MCF 10A (cell line): ENCODE measurements around the gene IL4R. TPM values are rescaled to one million over a fixed set of nuclear protein-coding genes. Genes with fewer than 3 reads are reported as not detected.

ENCODE experiments used
- BruUV-seq: library from RNA; stranded (reverse); fragments of 400-500 nt; replicated peaks from 2 replicates; lab custom pipeline; 2021; lab: Mats Ljungman, UMichigan
- CTCF ChIA-PET: fragments of 300-600 bp; sonication (Branson Sonifier 250); formaldehyde crosslinking; extraction: SDS; loops from one replicate; lab custom pipeline; 2021; ENCODE audit warnings: antibody characterized with exemption, inconsistent platforms; lab: Yijun Ruan, JAX
- POLR2A ChIA-PET: fragments of 300-600, 350-650 bp; sonication (Branson Sonifier 250); formaldehyde crosslinking; extraction: SDS; loops from one replicate; lab custom pipeline; 2020; ENCODE audit warnings: antibody characterized with exemption, inconsistent platforms; lab: Yijun Ruan, JAX
- DNase-seq: peaks from one replicate; pipeline ENCODE4 v3.0.0-alpha.2; 2018; ENCODE audit not compliant: unreplicated experiment
- H3K27ac Mint-ChIP-seq: one replicate; pipeline ENCODE4 v1.8.0; 2022; ENCODE audit warnings: mild to moderate bottlenecking, low read depth, mixed read lengths; ENCODE audit not compliant: unreplicated experiment
- H3K27me3 Mint-ChIP-seq: one replicate; pipeline ENCODE4 v1.8.0; 2022; ENCODE audit warnings: mixed read lengths; ENCODE audit not compliant: insufficient read depth, unreplicated experiment
- H3K36me3 Mint-ChIP-seq: one replicate; pipeline ENCODE4 v1.8.0; 2022; ENCODE audit warnings: mild to moderate bottlenecking, moderate library complexity, mixed read lengths; ENCODE audit not compliant: insufficient read depth, unreplicated experiment
- H3K4me1 Mint-ChIP-seq: one replicate; pipeline ENCODE4 v1.8.0; 2022; ENCODE audit warnings: mixed read lengths; ENCODE audit not compliant: insufficient read depth, unreplicated experiment
- H3K4me3 Mint-ChIP-seq: one replicate; pipeline ENCODE4 v1.8.0; 2022; ENCODE audit warnings: mild to moderate bottlenecking, moderate library complexity, mixed read lengths; ENCODE audit not compliant: unreplicated experiment
- H3K9me3 Mint-ChIP-seq: one replicate; pipeline ENCODE4 v1.8.0; 2022; ENCODE audit warnings: mixed read lengths; ENCODE audit not compliant: unreplicated experiment
- intact Hi-C: fragments of 100-400 bp; cut with micrococcal nuclease; formaldehyde crosslinking; loops from 2 replicates; pipeline ENCODE4 v1.14.1; 2022
- total RNA-seq: library from RNA; stranded (reverse); gene quantifications from 2 replicates; pipeline ENCODE4 v1.2.3, GENCODE V29; 2022
- TF ChIP-seq, protein P1 (sequence below): fragments of 200-600 bp; IDR thresholded peaks from one replicate; pipeline ENCODE4 v1.8.0; 2022; ENCODE audit warnings: antibody characterized with exemption, mild to moderate bottlenecking; ENCODE audit not compliant: unreplicated experiment

Gene IL4R
- total RNA-seq, 1 experiment from 2014 or later = 51.9 TPM

GRCh38 chr16:27378871-27379481, 65.2 kb downstream of the IL4R start:
- H3K27ac Mint-ChIP-seq = no peak overlapping the region
- H3K27me3 Mint-ChIP-seq = no peaks in the 10 kb centered on the region
- intact Hi-C loops = no loop called here
- TF ChIP-seq, protein P1, sequence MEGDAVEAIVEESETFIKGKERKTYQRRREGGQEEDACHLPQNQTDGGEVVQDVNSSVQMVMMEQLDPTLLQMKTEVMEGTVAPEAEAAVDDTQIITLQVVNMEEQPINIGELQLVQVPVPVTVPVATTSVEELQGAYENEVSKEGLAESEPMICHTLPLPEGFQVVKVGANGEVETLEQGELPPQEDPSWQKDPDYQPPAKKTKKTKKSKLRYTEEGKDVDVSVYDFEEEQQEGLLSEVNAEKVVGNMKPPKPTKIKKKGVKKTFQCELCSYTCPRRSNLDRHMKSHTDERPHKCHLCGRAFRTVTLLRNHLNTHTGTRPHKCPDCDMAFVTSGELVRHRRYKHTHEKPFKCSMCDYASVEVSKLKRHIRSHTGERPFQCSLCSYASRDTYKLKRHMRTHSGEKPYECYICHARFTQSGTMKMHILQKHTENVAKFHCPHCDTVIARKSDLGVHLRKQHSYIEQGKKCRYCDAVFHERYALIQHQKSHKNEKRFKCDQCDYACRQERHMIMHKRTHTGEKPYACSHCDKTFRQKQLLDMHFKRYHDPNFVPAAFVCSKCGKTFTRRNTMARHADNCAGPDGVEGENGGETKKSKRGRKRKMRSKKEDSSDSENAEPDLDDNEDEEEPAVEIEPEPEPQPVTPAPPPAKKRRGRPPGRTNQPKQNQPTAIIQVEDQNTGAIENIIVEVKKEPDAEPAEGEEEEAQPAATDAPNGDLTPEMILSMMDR = no peak
- CTCF ChIA-PET = interaction anchor here (0.8 to 2.2 kb wide), 2 partner anchors 144 to 223 kb away, joined by 3 to 6 read pairs; no protein-coding TSS in a partner anchor
- no peak for DNase-seq
- peaks cover under 1% of the 10 kb centered on the region for H3K9me3 Mint-ChIP-seq
- H3K4me3 Mint-ChIP-seq = no peak overlapping the region
- no peaks in the 10 kb centered on the region for H3K4me1 Mint-ChIP-seq
- H3K36me3 Mint-ChIP-seq = no peaks in the 10 kb centered on the region
- POLR2A ChIA-PET = no interaction called here
- BruUV-seq = no TSS peak

- Mint-ChIP-seq H3K9me3 (peaks cover 9% of the 10 kb centered on the region), H3K27ac (no peak overlapping the region), H3K4me3 (no peak overlapping the region), H3K36me3 (no peaks in the 10 kb centered on the region), H3K27me3 (no peaks in the 10 kb centered on the region), H3K4me1 (no peaks in the 10 kb centered on the region)
- TF ChIP-seq, protein P1 = no peak
- no peak for DNase-seq
- intact Hi-C loops = no loop called here
- POLR2A ChIA-PET = no interaction called here
- CTCF ChIA-PET = interaction anchor here (0.8 to 1.4 kb wide), 3 partner anchors 12 to 224 kb away, joined by 3 to 8 read pairs (median 5); no protein-coding TSS in a partner anchor
- no TSS peak for BruUV-seq
These were observed 66.1 kb downstream of the IL4R start for GRCh38 chr16:27379919-27380318.

- H3K4me1 Mint-ChIP-seq = no peaks in the 10 kb centered on the region
- ChIA-PET POLR2A (no interaction called here), CTCF (interaction anchor here (0.5 to 1.4 kb wide), 2 partner anchors 72 to 146 kb away, joined by 3 to 5 read pairs; no protein-coding TSS in a partner anchor)
- H3K4me3 Mint-ChIP-seq = no peak overlapping the region
- TF ChIP-seq, protein P1 = no peak
- no peaks in the 10 kb centered on the region for H3K36me3 Mint-ChIP-seq
- no peaks in the 10 kb centered on the region for H3K27me3 Mint-ChIP-seq
- BruUV-seq = no TSS peak
- DNase-seq = no peak
- intact Hi-C loops = no loop called here
- H3K27ac Mint-ChIP-seq = no peak overlapping the region
- H3K9me3 Mint-ChIP-seq = peaks cover 9% of the 10 kb centered on the region
These were observed 67.5 kb downstream of the IL4R start for GRCh38 chr16:27381236-27381635.

DNA sequence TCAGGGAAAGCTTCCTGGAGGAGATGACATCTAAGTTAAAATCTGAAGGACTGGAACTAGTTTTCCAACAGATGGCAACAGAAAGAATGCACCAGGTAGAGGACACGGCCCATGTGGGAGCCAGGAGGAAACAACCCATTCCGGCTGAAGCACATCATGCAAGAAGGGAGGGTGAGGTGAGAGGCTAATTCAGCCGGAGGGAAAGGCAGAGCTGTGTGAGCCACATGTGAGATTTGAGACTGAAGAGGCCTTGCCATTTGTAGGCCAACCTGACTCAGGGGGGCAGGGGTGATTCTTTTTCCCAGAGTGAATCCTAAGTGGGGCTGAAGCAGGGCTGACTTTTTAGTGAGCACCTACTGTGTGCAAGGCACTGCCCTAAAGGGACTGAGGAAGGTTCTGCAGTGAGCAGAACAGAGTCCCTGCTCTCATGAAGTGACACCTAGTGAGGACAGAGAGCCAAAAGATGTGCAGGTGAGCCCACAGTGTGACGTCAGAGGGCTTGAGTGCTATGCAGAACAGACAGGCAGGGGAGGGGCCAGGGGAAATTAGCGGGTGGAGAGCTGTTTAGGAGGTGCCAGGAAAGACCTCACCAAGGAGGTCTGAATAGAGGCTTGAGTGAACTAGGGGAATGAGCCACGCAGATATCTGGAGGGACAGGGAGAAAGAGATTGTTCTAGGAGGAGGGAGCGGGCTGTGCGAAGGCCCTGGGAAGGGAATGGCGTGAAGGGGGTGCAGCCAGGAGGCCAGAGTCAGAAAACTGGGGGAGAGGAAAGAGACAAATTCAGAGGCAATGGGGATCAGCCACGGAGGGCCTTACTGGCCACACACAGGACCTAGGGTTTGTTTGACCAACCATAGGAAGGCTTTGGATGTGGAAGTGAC, 68.4 kb downstream of the IL4R start:
- CTCF ChIA-PET = interaction anchor here (0.5 to 1.1 kb wide), 3 partner anchors 71 to 173 kb away, joined by 3 read pairs; no protein-coding TSS in a partner anchor

More for the DNA sequence above, 68.4 kb downstream of the IL4R start:
- POLR2A ChIA-PET = no interaction called here
- Mint-ChIP-seq H3K4me3 (no peak overlapping the region), H3K27me3 (no peaks in the 10 kb centered on the region), H3K36me3 (no peaks in the 10 kb centered on the region), H3K4me1 (no peaks in the 10 kb centered on the region), H3K9me3 (peaks cover 9% of the 10 kb centered on the region), H3K27ac (no peak overlapping the region)
- intact Hi-C loops = no loop called here
- TF ChIP-seq, protein P1 = no peak
- DNase-seq = no peak
- BruUV-seq = no TSS peak
